Adipose tissue (tissue), 3 donors: ENCODE data around the gene CCT6B. TPM values are rescaled to one million over a fixed set of nuclear protein-coding genes. Genes with fewer than 3 reads are reported as not detected.
"Not testable (repeated sequence)": the region's sequence is repeated elsewhere in the genome, so short reads cannot be mapped to it uniquely, and the experiment has no call there.

Experiments
- H3K27ac ChIP-seq: one replicate; pipeline ENCODE4 v1.5.1; 2013; ENCODE audit warnings: low read depth, low read length
- WGBS, 3 donors: extraction: QIAGEN DNeasy Blood & Tissue Kit; methylation state at CpG; one replicate each; pipeline ENCODE4 v1.1.7; 2013; 5-methylcytosine and 5-hydroxymethylcytosine counted together
- polyA plus RNA-seq, 3 donors: library from polyadenylated mRNA; stranded (reverse); fragments of 200-250 nt; gene quantifications; one replicate each; pipeline ENCODE4 v1.2.3, GENCODE V29; 2013
- donor health status: healthy with polysubstance abuse.
- donor health status: Bipolar disorder and iron deficiency.
- donor health status: healthy.

Gene CCT6B
- polyA plus RNA-seq, 3 donors, result 1.4 to 2.8 (median 1.5) TPM

DNA sequence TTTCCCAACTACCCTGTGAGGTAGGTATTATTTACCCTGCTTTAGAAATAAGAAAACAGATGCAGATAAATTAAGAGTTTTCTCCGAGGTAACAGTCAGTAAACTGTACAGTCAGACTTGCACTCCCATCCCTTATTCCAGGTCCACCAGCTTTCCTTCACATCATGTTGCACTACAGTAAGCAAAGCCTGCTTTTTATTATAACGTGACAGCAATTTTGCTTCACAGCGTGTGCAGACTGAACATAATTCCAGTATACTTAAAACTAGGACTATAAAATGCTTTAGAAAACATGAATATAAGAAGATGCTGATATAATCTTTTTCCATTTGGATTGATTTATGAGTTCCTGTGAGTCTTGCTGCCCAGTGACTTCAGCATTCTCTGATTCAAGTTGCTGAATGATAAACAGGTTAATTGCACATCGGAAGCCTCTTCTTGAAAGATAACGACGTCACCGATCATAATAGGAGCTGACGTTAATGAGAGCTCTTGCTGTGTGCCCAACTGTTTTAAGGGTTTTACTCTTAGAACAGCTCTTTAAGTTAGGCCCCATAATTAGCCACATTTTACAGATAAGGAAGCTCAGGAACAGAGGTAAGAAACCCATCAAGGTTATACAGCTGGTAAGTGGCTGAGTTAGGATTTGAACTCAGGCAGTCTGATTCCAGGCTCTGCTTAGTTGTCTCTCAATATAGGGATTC, 20.4 kb upstream of the CCT6B start:
- 11 to 17% (median 15%) methylated on average over 8 of the region's 8 CpGs for WGBS, 3 donors
- H3K27ac ChIP-seq, result no peak overlapping the region

DNA sequence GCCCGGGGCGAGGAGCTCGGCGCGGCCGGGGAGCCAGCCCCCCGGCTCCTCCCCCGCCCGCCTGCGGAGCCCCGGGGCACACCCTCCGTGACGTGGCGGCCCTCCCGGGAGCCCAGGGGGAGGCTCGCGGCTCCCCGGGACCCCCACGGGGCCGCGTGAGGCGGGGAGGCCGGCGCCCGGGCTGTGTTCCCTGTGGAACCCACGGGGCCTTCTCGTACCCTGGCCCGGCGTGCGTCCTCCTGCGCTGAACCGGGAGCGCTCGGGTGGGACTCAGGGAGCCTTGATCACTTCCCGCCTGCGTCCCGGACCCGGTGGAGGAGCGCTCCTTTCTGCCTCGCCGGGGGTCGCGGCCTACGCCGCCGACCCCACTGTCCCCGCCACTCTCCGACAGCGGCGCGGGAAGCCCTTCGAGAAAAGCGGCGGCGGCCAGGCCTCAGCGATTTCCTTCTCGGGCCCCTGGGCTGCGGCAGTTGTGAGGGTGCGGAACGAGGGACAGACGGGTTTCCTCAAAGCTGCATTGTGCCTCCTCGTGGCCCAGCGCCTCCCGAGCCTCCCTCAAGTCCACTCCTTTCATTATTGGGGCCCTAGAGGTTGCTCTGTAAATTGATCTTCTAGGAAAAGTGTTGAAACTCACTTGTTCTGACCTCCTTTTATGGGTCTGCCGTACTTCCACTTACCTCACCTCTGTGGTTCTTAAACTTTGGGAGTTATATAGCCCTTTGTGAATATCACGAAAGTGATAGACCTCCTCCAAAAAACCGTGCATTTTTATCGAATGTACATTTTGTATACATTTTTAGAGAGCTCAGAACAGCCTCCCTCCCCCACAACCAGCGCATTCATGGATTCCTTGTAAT, 19.6 kb upstream of the CCT6B start:
- 0 to 1% (median 1%) methylated on average over 44 to 69 of the region's 69 CpGs for WGBS, 3 donors
- peak overlapping the region; percentile 90 for H3K27ac ChIP-seq

DNA sequence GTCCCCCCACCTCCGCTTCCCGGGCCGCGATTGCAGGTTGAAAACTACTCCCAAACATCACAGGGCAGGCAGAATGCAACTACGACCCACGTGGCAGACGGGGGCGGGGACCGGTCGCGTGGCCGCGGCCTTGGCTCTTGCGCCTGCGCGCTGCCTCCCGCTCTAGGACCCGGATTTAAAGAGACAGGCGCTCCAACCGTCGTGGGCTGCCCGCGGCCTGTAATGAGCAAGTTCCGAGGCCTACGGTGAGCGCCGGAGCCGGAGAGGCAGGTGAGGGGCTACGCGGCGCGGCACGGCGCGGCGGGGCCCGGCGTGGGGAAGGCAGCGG, 19.1 kb upstream of the CCT6B start, which contains the start of gene LIG3:
LIG3 (plus strand) TSS at position 160 of the 328 bp plus-strand sequence. CDS start 2,494 bp downstream, outside the sequence.
- H3K27ac ChIP-seq, result peak within 1 kb of the TSS; percentile 90
- 0% methylated on average over 36 to 39 of the region's 39 CpGs for WGBS, 3 donors

DNA sequence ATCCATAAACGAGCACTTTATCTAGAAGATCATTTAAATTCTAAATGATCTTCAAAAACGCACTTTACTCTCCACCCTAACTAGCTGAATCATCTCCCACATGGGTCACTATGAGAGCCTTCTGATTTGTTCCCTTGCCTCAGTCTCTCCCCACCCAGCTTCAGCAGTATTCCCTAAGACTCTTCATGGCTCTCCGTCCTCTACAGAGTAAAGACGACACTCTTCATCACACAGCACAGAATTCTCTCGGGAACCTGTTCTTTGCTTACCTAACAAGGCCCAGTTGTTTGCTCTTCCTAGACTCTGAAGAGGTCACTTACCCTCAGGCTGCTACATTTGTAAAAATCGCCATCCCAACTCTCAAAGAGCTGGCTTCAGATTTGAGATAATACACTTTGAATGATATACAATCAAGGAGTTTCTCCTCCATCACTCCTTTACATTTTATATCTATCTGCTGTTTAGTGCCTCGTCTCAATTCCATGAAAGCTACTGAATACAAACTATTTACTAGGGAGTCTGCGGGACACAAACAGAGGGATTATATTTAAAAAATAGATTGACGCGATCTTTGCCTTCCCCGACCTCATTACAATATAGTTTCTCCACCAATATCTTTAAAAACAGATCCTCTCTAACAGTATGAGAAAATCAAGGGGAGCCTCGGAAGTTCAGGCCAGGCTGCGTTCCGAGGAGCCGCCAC, 18.5 kb upstream of the CCT6B start:
- 20 to 24% (median 21%) methylated on average over 15 of the region's 15 CpGs for WGBS, 3 donors
- peak overlapping the region; percentile 31 for H3K27ac ChIP-seq

DNA sequence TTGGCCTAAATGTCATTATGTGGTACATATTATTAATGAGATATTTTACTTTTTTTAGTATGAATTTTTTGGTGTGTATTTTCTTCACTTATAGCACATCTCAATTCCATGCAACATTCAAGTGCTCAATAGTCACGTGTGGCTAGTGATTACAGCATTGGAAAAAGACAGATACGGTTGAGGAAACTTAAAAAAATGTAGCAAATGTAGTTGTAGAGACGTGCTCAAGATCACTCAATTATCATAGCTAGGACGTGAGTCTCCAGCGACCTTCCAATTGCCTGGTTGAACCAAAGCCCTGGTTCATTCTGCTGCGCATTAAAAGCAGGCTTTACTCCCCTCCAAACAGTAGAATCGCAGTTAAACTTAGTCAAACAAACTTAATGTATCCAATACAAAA, 17.9 kb upstream of the CCT6B start:
- 90 to 91% (median 91%) methylated on average over 7 of the region's 7 CpGs for WGBS, 3 donors
- H3K27ac ChIP-seq, result no peak overlapping the region

DNA sequence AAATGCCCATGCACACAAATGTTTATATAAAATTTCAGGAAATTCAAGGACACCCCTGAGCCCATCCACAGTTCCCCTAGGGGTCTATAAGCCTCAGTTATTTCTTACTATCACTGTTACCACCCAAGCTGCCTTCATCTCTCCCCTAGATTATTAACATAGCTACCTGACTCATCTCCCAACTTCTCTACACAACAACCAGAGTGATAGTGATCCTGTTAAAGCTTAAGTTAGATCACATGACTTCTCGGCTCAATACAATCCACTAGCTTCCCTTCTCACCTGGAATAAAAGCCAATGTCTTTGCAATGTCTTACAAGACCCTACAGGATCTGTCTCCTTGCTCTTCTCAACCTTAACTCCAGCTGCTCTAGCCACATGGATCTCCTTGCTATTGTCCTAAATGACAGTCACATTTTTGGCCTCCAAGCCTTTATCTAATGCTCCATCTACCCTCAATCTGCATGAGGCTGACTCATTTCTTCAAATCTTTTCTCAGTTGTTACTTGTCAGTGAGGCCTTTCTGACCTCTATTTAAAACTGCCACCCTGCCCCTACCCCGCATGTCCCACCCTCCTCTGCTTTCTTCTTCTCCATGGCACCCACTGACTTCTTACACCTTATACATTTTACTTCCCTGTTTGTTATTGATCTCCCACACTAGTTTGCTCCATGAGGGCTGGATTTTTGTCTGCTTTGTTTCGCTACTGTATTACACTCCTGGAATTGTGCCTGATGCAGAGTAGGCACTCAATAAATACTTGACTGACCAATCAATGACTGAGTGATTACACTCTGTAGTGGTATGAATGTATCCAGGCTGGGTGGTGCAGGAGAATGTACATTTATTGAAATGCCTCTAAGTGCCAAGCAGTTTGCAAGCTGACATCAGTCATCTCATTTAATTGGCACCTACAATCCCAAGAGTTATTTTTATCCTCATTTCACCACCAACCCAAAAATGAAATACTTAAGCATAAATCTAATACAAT, 13.8 kb upstream of the CCT6B start:
- H3K27ac ChIP-seq, result no peak overlapping the region
- 82 to 90% (median 83%) methylated on average over 3 of the region's 3 CpGs for WGBS, 3 donors

DNA sequence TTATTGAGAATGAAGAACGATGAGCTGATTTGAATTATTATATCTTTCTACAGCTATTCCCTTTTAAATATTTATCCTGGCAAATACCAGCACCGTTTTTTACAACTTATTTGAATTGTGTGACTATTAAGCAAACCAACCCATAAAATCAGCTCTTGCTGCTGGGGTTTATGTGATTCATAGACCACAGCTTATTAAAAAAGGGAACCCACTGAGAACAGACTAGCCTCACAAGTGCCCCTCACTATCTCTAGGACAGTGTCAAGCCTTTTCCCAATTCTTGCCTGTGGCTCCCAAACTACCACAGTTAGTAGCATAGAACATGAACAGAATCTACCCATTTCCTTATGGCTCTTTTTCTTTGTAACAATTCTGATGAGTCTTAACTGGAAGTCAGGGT, 12.9 kb upstream of the CCT6B start:
- 26 to 40% (median 38%) methylated on average over 2 of the region's 2 CpGs for WGBS, 3 donors
- no peak overlapping the region for H3K27ac ChIP-seq

DNA sequence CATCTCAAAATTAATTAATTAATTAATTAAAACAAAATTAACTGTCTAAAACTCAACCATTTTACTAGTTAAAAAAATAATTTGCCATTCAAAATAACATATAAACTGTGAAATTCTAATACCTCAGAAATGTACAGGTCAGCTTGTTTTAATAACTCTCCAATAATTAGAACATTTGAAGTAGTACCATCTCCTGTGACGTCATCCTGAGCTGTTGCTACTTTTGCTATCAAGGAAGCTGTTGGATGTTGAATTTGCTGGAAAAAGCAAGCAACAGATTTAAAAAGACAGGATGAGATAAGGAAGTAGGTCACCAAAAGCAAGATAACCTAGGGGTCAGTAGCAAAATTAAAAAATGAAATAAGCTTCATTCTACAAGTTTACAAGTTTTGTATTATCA, 2.8 kb downstream of the CCT6B start:
- WGBS, 3 donors, result 68 to 79% (median 75%) methylated on average over 1 of the region's 1 CpG
- H3K27ac ChIP-seq, result no peak overlapping the region

DNA sequence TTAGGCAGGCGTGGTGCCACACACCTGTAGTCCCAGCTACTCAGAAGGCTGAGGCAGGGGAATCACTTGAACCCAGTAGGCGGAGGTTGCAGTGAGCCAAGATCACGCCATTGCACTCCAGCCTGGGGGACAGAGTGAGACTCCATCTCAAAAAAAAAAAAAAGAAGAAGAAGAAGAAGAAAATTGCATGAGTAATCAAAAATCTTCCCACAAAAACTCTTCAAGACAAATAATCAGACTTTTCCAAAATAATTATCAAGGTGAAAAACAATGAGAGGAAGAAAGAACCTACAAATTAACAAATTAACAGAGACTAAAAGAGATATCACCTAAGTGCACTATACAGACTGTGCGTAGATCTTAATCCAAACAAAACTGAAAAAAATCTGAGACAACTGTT, 10.5 kb downstream of the CCT6B start:
- WGBS, 3 donors, result 89 to 95% (median 94%) methylated on average over 4 of the region's 4 CpGs
- not testable (repeated sequence) for H3K27ac ChIP-seq

DNA sequence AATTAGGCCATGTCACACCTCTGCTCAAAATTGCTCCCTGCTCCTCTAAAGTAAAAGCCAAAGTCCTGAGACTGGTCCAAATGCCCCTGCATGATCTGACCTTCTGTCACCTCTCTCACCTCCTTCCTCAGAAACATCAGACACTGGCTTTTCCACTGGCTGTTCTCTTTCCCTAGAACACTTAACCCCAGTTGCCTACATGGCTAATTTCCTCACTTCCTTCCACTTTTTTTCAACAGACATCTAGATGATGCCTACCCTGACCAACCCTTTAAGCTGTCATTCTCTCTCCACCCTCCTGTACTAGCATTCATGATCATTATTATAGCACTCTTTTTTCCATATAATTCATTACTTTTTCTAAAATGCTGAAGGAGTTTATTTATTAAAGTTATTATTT, 31.0 kb downstream of the CCT6B start:
- H3K27ac ChIP-seq, result no peak overlapping the region

DNA sequence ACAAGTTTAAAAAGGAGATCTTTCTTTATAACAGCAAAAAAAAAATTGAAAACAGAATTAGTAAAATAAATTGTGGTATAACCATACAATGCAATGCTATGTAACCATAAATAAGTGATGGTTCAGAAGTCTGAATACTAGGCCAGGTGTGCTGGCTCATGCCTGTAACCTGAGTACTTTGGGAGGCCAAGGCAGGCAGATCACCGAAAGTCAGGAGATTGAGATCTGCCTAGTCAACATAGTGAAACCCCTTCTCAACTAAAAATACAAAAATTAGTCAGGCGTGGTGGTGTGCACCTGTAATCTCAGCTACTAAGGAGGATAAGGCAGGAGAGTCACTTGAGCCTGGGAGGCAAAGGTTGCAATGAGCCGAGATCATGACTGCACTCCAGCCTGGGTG, 34.6 kb downstream of the CCT6B start:
- WGBS, 3 donors, result 92 to 95% (median 94%) methylated on average over 3 of the region's 3 CpGs
- no peak overlapping the region for H3K27ac ChIP-seq

DNA sequence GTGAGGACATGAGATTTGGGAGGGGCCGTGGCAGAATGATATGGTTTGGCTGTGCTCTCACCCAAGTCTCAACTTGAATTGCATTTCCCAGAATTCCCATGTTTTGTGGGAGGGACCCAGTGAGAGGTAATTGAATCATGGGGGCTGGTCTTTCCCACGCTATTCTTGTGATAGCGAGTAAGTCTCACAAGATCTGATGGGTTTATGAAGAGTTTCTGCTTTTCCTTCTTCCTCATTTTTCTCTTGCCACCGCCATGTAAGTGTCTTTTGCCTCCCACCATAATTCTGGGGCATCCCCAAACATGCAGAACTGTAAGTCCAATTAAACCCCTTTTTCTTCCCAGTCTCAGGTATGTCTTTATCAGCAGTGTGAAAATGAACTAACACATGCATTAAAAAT, 40.6 kb downstream of the CCT6B start:
- H3K27ac ChIP-seq, result no peak overlapping the region
- WGBS, 3 donors, result 80 to 97% (median 91%) methylated on average over 4 of the region's 4 CpGs

DNA sequence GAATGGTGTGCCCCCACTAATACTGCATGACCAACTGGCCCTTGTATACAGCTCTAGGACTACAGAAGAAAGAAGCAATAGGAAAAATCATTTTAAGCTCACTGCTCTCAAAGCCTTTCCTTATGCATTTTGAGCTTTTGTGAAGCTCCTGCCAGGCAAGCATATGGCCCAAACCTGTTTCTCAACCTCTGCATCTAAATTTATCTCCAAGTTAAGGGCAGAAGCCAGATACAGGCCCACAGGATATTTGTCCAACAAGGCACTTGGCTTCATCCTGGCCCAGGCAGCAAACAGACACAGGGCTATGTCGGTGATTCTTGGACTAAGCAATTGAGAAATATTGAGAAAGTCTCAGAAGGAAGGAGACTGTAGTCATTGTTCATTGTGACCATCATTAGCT, 43.9 kb downstream of the CCT6B start:
- H3K27ac ChIP-seq, result no peak overlapping the region
- 73 to 97% (median 80%) methylated on average over 1 of the region's 1 CpG for WGBS, 3 donors

DNA sequence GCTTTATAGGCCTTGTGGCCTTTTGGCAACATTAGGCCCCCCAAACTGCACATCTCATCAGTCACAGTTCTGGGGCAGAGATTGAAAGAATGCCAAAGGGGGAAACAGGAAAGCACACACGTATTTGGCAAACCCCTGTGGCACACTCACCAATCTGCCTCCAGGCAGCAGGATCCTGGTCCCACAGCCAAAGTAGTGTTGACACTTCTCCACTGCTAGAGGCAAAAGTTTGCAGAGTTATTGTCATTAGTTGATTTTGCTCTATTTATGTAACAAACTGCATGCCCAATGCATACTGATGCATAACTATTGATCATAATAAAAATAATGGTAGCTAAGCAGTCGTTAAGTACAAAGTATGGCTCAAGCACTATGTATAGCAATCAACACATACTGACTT, 45.1 kb downstream of the CCT6B start:
- H3K27ac ChIP-seq, result no peak overlapping the region
- 61 to 71% (median 67%) methylated on average over 2 of the region's 2 CpGs for WGBS, 3 donors

DNA sequence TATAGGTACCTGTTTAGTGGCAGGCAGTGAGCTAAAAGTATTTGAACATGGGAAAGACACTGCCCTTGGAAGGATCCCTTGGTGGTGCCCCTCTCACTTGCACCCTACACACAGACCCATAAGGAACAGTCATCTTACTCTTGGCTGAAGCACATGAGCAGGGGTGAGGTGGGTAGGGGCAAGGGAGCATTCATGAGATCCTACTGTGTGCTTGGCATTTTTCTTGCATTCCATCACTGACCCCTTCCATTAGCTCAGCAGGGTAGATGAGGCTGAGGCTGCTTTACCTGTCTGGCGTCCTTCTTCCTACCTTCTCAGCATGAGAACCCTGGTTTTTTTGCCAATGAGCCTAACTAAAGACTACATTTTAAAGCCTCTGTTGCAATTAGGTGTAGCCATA, 48.3 kb downstream of the CCT6B start:
- no peak overlapping the region for H3K27ac ChIP-seq
- 65 to 67% (median 65%) methylated on average over 1 of the region's 1 CpG for WGBS, 3 donors

DNA sequence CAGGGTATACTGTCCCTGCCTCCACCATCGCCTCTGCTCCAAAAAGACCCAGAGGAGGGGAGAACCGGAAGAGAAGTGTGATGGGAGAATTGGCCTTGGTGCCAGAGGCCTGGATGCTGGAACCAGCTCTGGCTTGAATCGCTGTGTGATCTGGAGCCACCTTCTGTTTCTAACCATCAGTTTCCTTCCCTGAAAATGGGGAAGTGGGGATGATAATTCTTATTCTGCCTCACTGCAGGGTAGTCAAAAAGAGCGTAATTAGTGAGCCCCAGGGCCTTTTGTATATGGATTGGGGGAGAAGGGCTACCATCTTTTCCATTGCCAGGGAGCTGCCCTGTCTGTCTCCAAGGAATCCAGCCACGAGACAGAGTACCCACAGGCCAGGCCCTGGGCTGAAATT, 52.2 kb downstream of the CCT6B start:
- H3K27ac ChIP-seq, result no peak overlapping the region
- WGBS, 3 donors, result 55 to 89% (median 62%) methylated on average over 5 of the region's 5 CpGs

DNA sequence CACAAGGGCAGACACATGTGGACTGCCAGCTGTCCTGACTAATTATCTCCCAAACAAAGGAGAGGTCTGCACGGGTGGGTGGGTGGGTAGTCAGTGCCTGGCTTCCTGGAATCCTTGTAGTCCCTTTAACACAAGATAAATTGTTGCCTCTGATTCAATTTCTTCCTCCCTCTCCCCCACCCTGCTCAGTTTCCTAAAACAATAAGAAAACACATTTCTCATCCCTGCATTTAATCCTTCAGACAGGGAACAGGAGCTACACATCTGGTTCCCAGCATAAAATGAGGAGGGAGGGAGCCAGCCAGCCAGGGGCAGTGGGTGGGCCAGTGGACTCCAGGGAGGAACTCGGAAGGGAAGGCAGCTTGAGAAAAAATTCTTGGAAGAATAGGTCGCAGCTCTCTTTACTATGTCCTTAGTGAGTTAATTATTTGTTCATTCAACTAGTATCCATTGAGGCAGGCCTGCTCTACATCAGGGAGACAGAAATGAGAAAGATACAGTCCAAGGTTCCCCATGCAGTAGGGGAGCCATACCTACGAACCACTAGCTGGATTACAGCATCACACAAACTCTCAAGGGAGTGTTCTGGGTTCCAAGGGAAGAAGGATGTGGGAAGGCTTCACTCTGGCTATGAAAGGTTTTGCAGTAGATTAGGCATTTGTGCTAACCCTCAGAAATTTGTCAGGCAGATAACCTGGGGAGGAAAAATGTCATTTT, 58.3 kb downstream of the CCT6B start:
- no peak overlapping the region for H3K27ac ChIP-seq
- WGBS, 3 donors, result 28 to 33% (median 28%) methylated on average over 4 of the region's 4 CpGs
